IPS-20b (cell line): ENCODE data around the gene CHST7.
A peak's percentile ranks its signal among the peaks of the same experiment; 100 is the strongest.

Experiments
- H3K27ac ChIP-seq: one replicate; pipeline ENCODE4 v1.5.1; 2013; ENCODE audit warnings: low read length
- H3K27me3 ChIP-seq: 2 replicates; pipeline ENCODE4 v1.6.1; 2013; ENCODE audit warnings: mild to moderate bottlenecking, low read length, inconsistent platforms; ENCODE audit not compliant: insufficient read depth
- H3K36me3 ChIP-seq: 2 replicates; pipeline ENCODE4 v1.6.1; 2013; ENCODE audit warnings: low read depth, mild to moderate bottlenecking, inconsistent platforms, low read length, moderate library complexity; ENCODE audit not compliant: insufficient read depth
- H3K4me1 ChIP-seq: 2 replicates; pipeline ENCODE4 v1.6.1; 2013; ENCODE audit warnings: mild to moderate bottlenecking, control low read depth, inconsistent platforms, low read length, moderate library complexity; ENCODE audit not compliant: insufficient read depth
- H3K4me3 ChIP-seq: 2 replicates; pipeline ENCODE4 v1.5.1; 2013; ENCODE audit warnings: mild to moderate bottlenecking, low read length, inconsistent platforms
- H3K9ac ChIP-seq: 2 replicates; pipeline ENCODE4 v1.6.1; 2013; ENCODE audit warnings: low read depth, mild to moderate bottlenecking, inconsistent platforms, low read length, moderate library complexity
- H3K9me3 ChIP-seq: 2 replicates; pipeline ENCODE4 v1.6.1; 2013; ENCODE audit warnings: mild to moderate bottlenecking, low read depth, low read length, inconsistent platforms; ENCODE audit not compliant: insufficient read depth

The CHST7 gene

GRCh38 chrX:46634577-46634976 is 61.0 kb downstream of the CHST7 start:
- H3K27ac ChIP-seq = no peak overlapping the region
- H3K9ac ChIP-seq = no peak overlapping the region
- no peaks in the 10 kb centered on the region for H3K9me3 ChIP-seq
- H3K4me3 ChIP-seq = no peak overlapping the region
- H3K4me1 ChIP-seq = no peaks in the 10 kb centered on the region
- peaks cover 5% of the 10 kb centered on the region; the same call in 1 of the 2 replicates for H3K36me3 ChIP-seq
- no peaks in the 10 kb centered on the region for H3K27me3 ChIP-seq

DNA sequence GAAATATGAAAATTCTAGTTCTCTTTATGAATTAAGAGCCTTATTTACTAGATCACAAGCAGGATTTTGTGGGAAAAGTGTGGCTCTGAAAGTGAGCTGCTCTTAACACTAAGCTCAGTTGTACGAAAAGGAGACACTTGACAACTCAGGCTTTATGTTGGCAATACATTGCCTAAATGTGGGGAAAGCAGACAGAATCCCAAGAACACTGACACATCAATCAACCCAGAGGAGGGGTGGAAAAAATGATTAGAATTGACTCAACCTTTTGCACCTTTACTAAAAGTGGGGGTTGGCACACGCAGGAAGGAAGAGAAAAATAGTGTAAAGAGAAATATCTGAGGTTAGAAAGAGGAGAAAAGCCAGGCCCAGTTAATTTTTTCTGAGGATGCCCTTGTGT is 61.6 kb downstream of the CHST7 start:
- Histone ChIP-seq H3K36me3 (peaks cover 1% of the 10 kb centered on the region; the same call in 1 of the 2 replicates), H3K27ac (no peak overlapping the region), H3K9me3 (no peaks in the 10 kb centered on the region), H3K9ac (no peak overlapping the region), H3K4me1 (no peaks in the 10 kb centered on the region), H3K4me3 (no peak overlapping the region), H3K27me3 (no peaks in the 10 kb centered on the region)

DNA sequence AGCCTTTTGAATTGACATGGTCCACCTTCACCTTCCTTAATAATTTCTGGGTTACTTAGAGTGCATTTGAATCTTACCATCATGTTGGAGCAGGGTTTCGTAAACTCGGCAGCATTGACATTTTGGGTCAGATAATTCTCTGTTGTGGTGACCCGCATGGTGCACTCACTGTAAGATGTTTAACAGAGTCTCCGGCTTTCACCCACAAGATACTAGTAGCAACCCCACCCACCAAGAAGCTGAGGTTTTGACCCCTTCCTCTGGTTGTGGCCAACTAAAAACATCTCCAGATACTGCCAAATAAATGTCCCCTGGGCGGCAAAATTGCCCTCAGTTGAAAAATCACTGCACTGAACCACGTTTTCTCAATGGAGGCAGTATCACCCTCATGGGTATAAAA is 62.7 kb downstream of the CHST7 start:
- Histone ChIP-seq H3K27me3 (no peaks in the 10 kb centered on the region), H3K4me3 (no peak overlapping the region), H3K4me1 (no peaks in the 10 kb centered on the region), H3K9ac (no peak overlapping the region), H3K27ac (no peak overlapping the region), H3K9me3 (no peaks in the 10 kb centered on the region), H3K36me3 (no peaks in the 10 kb centered on the region)

DNA sequence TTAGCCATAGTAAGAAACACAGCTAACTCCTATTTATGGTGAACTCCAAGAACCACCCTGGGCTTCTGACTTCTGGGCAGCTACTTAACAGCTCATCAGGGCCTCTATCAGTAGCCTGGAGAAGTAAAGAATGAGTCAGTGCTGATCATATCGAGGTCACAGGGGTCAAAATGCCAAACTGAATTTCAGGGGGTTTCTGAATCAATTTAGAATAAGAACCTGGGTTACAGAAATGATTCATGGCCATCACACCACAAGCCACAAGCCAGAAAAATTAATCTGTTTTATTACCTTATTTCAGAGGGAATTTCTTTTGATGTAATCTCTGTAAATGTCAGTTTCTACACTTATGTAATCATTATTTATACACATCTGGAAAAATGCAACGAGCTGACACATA is 64.4 kb downstream of the CHST7 start:
- Histone ChIP-seq H3K4me1 (no peaks in the 10 kb centered on the region), H3K27ac (no peak overlapping the region), H3K4me3 (no peak overlapping the region), H3K36me3 (peaks cover under 1% of the 10 kb centered on the region; the same call in 1 of the 2 replicates), H3K9me3 (no peaks in the 10 kb centered on the region), H3K9ac (no peak overlapping the region), H3K27me3 (no peaks in the 10 kb centered on the region)

DNA sequence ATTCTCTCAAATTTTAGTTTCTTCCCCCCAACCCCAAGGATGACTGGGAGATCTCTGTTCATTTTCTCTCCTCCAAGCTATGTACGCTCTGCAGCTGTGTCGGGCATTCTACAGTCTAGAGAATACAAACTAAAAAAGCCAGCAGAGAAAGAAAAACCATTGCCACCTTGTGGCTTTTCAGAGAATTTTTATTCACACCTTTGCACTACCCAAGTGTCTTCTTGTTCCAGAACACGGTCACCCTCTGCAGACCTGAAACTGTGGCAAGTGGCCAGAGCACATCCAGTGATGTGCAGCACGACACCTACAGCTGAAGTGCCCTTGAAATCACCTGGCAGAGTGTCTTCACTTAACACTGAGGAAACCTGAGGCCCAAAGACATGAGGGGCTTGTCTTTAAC is 68.6 kb downstream of the CHST7 start:
- Histone ChIP-seq H3K27ac (no peak overlapping the region), H3K27me3 (no peaks in the 10 kb centered on the region), H3K4me3 (no peak overlapping the region), H3K9ac (no peak overlapping the region), H3K4me1 (no peaks in the 10 kb centered on the region), H3K9me3 (no peaks in the 10 kb centered on the region), H3K36me3 (peaks cover 12% of the 10 kb centered on the region)

GRCh38 chrX:46643636-46644035 is 70.1 kb downstream of the CHST7 start:
- Histone ChIP-seq H3K4me3 (no peak overlapping the region), H3K36me3 (peaks cover 12% of the 10 kb centered on the region), H3K9ac (no peak overlapping the region), H3K27me3 (no peaks in the 10 kb centered on the region), H3K9me3 (no peaks in the 10 kb centered on the region), H3K27ac (no peak overlapping the region), H3K4me1 (peaks cover 10% of the 10 kb centered on the region; the same call in 1 of the 2 replicates)

DNA sequence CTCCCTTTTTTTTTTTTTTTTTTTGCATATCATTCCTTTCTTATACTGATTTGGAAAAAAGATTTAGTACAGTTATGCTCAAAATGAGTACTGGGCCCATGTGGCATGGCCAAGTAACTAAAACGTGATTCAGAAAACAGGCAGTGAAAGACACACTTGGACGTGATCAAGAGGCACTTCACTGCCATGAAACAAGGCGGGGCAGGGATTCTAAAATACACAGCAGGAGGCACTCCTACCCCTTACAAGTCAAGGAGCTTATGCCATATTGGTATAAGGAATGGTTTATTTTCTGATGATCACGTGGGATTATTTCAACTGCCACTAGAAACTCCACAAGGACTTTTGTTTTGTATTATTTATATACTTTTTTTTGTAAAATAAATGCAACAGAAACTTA is 72.0 kb downstream of the CHST7 start:
- peaks cover 12% of the 10 kb centered on the region for H3K36me3 ChIP-seq
- H3K27ac ChIP-seq = no peak overlapping the region
- no peaks in the 10 kb centered on the region for H3K27me3 ChIP-seq
- no peaks in the 10 kb centered on the region for H3K9me3 ChIP-seq
- H3K9ac ChIP-seq = no peak overlapping the region
- no peak overlapping the region for H3K4me3 ChIP-seq
- peaks cover 21% of the 10 kb centered on the region for H3K4me1 ChIP-seq

GRCh38 chrX:46647251-46647650 is 73.7 kb downstream of the CHST7 start:
- H3K9me3 ChIP-seq = no peaks in the 10 kb centered on the region
- peaks cover 26% of the 10 kb centered on the region for H3K4me1 ChIP-seq
- no peak overlapping the region for H3K4me3 ChIP-seq
- no peaks in the 10 kb centered on the region for H3K27me3 ChIP-seq
- H3K9ac ChIP-seq = peak overlapping the region; percentile 56; the same call in 1 of the 2 replicates
- H3K36me3 ChIP-seq = peaks cover 12% of the 10 kb centered on the region
- H3K27ac ChIP-seq = peak overlapping the region; percentile 8
